NT2/D1 (cell line): ENCODE measurements around the gene LRIG2.

Experiments used
- YY1 ChIP-seq: IDR thresholded peaks from 2 replicates; pipeline ENCODE4 v1.6.1; 2011; ENCODE audit not compliant: insufficient read length, insufficient read depth
- ZNF274 ChIP-seq: IDR thresholded peaks from 2 replicates; pipeline ENCODE4 v1.6.1; 2011; ENCODE audit warnings: mild to moderate bottlenecking, low read depth, low read length

DNA sequence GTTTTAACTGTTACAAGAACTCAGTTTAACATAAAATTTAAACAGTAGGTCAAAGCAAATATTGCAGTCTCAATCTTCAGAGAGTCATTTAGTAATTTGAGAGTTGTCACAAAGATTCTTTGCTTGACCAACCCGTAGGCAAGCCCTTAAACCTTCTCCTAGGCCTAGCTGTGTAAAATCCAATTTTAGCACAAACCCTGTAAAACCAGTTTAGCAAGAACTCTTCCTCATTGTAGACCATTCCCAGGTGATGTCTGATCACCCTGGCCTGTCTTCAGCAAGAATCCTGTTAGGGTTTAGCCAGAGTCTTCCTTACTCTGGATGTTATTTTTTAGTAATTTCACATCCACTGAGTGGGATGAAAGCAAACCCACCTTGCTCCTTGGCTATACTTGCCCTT is 30.1 kb downstream of the LRIG2 start:
- TF ChIP-seq YY1 (no peak), ZNF274 (no peak)
